Stimulated activated CD4-positive, alpha-beta T cell treated with anti-CD3 and anti-CD28 coated beads, Interleukin-1b, Interleukin-23, amount 100 ng/mL, for 48 hours (primary cell): ENCODE measurements around the gene DCAKD.

Experiments
- DNase-seq: peaks from one replicate; pipeline ENCODE4 v3.0.0-alpha.2; 2020

DCAKD gene

GRCh38 chr17:44998646-44999045 lies 52.8 kb downstream of the DCAKD start:
- DNase-seq = no peak

- no peak for DNase-seq
These were observed 53.5 kb downstream of the DCAKD start for GRCh38 chr17:44997733-44998520.

DNA sequence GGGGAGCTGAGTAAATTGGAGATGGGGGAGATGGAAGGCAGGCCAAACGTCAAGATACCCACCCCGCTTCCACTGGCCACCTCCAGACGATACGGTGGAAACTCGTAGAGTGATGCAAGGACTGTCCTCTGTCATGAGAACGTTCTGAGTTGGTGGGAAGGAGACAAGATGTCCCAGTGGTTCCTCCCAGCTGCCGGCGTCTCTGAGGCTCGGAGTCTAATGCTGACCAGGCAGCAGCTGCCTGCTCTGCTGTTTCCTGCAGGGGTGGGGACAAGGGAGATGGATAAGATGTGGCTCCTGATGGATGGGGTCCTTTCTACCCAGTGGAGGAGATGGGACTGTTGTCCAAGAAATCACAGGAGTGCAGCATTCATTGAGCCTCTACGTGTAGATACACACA lies 55.1 kb downstream of the DCAKD start:
- DNase-seq = no peak

DNA sequence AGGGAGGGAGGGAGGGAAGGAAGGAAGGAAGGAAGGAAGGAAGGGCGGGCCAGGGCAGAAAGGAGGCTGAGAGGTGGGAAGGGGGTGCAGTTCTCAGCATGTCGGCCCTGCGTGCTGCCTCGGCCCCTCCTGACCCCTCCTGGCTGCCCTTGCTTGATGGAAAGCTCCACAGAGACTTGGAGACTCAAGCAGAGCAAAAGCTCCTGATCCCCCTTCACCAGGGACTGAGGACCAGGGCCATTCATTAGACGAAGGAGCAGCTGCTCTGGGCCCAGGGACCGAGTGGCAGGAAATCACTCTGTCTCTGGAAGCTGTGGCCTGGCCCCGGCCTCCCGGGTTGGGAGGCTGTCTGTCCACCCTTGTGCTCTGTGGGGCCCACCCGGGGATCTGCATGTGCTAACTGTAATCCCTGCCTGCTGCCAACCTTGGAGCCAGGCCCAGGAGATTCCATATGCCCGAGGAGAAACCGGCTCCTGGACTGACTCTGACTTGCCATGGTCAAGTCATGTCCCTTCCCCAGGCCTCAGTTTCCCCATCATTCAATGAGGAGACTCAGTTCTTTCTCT lies 55.9 kb downstream of the DCAKD start:
- DNase-seq = no peak

DNA sequence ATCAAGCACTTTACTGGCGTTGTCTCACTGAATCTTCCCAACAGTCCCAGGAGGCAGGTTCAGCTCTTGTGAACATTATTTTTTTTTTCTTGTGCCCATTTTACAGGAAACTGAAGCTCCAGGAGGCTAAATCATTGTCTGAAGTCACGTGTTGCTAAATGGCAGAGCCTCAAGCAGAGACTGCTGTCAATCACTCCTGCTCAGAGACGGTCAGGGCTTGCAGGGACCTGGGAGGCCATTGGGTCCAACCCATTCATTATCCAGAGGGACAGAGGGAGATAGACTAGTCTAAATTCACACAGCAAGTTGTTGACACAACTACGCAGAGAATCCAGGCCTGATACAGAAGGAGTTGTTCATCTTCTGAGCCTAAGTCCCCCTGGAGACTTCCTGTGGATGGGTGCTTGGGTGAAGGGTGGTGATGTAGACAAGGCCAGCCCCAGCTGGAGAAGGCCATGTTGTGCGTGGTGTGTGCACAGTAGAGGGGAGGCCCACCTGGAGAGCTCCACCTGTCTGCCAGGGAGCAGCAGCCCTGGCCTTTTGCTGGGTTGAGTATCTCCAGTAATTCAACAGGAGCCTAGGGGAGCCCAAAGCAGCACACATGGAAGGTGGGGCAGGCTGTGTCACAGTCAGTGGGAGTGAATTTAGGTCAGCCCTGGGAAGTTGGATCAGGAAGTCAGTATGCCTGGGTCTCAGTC lies 59.0 kb downstream of the DCAKD start:
- no peak for DNase-seq

GRCh38 chr17:44990994-44991393 lies 60.4 kb downstream of the DCAKD start:
- no peak for DNase-seq

DNA sequence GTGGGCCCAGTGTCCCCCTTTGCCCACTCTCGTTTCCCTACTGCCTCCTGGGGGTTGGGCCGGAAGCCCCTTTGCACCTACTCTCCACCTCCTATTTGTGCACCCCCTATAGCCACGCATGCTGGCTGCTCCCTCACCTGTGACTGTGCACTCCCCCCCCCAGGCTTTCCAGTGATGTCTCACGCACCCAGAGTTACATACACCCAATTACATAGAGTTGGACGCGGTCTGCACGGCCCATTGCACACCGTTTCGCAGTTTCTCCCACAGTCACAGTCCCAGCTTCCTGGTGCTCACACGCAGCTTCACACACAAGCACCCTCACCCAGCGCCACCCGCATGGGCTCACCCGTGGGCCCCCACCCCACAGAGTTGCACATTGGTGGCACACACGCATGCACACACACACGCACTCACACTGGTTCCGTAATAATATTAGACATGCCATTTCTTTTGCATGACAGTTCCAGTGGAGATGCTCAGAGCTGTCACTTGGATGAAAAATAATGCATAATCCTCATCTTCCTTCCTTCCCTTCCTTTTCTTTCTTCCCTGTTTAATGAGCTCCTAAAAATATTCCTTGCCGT lies 61.8 kb downstream of the DCAKD start:
- no peak for DNase-seq

DNA sequence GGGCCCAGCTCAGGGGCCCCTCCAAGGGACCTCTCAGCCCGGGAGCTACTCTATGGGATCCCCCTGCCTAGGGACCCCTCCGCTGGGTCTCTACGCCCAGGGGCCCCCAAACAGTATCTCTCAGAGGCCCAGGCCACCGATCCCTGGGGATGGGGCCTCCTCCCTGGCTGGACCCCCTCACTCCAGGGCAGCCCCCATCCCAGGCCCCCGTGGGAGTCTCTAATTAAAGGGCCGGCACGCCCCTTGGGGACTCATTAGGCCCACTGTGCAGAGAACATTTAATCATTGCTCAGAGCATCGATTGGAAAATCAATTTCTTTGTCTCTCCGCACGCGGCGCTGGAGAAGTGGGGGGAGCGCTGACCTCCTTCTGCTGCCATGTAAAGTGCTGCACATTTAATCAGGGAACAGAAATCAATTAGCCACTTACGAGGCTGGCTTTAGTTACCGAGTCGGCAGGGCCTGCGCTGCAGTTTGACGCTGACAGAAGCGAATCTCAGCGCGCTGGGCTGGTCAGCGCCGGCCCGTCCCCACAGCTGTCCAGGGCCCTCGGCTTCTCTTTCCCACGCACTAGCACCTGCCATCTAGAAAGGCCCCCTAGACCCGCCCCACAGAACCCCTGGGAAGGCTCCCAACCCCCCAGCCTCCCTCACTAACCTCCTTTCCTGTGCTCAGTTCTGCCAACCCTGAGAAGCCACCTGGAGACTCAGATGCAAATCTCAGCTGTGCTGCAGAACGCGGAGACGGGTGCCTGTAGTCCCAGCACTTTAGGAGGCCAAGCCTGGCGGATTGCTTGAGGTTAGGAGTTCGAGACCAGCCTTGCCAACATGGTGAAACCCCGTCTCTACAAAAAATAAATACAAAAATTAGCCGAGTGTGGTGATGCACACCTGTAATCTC lies 63.1 kb downstream of the DCAKD start:
- DNase-seq = no peak

DNA sequence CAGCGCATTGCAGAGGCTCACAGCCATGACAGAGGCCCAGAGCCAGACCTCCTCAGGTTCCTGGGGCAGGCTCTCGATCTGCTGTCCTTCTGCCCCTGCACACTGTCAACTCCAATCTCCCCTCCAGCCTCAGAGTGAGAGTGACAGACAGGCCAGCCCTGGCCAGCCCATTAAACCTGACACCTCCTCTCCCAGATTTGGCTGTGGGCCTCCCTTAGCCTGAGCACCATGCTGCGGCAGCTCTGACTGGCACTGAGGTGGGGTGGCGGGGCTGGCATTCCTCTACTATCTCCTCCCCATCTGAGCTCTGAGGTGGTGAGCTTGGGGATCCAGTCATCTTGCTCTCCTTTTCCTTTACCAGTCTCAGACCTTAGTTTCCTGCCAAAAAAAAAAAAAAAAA lies 67.9 kb downstream of the DCAKD start:
- DNase-seq = no peak

DNA sequence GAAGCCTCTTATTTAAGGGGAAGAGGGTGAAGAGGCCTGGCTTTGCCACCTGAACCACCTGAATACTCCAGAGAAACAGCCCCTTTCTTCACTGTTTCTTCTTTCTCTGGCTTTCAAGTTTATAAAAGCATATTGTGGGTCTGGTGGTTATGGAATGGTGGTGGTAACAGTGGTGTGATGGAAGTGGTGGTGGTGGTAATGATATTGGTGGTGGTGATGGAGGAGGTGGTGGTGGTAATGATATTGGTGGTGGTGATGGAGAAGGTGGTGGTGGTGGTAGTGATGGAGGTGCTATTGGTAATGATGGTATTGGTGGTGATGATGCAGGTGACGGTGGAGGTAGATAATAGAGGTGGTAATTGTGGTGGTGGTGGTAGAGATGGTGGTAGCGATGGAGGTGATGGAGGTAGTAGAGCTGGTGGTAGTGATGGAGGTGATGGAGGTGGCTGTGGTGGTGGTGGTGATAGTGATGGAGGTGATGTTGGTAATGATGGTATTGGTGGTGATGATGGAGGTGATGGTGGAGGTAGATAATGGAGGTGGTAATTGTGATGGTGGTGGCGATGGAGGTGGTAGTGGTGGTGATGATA lies 69.2 kb downstream of the DCAKD start:
- no peak for DNase-seq

- DNase-seq = no peak
These were observed 70.0 kb downstream of the DCAKD start for GRCh38 chr17:44981221-44981968.

DNA sequence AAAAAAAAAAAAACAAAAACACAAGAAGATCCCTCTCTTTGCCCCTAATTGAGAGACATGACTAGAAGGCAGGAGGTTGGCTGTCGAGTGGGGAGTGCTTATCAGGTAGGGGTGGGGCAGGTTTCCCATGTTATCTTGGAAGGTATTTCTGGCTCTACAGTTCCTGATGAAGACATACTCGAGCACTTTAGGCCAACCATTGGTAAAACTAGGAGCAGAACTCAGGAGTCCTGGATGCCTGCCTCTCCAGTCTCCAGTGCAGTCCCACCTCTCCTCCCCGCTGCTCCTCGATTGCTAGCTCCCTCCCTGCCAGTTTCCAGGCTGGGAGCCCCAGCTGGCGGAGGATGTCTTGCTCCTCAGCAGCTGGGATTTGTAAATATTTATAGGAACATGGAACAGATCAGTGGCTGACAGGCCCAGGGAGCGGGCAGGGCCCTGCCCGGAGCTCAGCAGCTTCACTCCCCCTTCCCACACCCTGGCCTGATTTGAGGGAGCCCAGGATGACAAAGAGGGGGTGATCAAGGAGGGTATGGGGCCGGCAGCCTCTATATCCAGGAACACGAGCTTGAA lies 71.9 kb downstream of the DCAKD start:
- DNase-seq = no peak

DNA sequence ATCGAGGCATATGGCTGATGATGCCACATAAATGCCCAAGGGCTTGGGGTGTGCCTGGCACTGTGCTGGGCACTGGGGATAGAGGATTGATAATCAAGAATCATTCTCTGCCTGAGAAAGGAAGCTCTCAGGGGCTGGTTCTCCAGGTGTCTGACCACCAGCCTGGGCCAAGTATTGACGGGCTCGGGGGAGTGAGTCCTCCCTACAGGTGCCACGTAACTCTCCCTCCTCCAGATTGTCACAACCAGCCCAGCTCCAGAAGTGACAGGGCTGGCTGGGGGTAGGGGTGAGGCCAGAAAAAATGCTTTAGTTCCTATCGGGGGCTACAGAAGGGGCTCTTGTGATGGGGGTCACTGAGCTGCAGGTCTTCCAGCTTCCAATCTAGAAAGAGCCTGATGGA lies 72.6 kb downstream of the DCAKD start:
- no peak for DNase-seq

DNA sequence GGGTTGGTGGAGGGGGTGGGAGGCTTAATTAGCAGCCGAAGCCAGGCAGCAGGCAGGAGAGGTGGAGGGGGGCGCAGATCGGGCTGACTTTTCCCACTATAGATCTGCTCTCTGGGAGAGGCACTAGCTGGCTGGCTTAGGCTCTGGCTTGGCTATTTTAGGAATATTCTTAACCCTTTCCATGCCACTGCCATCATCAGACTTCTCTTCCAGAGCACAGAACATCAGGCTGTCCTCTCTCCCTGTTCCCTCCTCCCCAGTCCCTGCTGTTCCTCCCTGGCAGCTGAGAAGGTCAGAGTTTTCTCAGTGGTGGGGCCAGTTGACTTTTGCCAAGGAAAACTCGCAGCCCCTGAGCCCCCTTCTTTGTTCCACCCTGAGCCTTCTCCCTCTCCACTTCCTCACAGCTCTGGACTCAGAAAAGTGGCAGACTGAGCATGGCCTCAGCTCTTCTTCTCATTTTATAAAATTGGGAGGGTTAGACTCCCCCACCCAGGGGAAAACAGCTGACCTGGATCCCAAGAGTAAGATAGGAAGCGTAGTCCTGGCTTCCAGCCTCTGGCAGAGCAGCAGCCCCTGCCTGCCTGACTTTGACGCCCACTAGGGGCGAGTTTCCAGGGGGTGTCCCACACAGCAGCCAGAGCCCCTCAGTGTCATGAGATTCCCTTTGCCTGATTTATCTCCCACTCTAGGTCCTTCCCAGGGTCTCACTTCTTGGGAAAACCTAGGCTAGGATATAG lies 73.5 kb downstream of the DCAKD start:
- no peak for DNase-seq

DNA sequence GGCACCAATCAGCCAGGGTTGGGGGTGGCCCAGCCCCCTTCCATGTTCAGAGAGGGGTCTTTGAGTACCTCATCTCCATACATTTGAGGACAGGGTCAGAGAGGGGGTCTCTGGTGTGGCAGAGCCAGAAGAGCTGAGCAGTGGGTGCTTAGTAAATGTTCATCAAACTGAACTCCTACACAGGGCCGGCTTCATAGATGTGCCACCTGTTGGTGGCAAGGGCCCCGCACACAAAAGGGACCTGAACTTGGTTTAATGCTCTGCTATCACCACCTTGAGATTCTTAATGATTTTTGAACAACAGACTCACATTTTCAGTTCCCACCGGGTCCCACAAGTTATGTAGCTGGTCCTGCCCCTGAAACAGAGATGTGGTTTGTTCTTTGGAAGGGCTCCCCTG lies 74.4 kb downstream of the DCAKD start:
- DNase-seq = no peak

DNA sequence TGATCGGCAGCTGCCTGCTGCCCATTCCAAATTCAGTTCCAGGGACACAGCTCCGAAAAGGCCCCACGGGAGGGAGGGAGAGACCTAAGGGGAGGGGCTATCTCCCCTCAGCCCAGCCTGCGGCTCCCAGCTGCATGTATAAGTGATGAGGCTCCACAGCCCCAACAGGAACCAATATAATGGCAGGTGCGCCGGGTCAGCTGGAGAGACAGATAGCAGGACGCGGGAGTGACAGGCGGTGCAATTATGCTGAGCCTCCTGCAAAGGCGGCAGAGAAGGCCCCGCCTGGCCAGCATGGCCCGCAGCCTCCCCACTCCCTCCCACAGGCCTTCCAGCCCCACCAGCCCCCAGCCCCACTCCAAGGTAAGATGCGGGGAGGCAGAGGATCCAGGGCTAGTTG lies 75.2 kb downstream of the DCAKD start:
- DNase-seq = no peak
